Activated CD4-positive, alpha-beta T cell treated with anti-CD3 and anti-CD28 coated beads, Interleukin-2, amount 50 U/mL, for 1 hour (primary cell): ENCODE results near the gene EPHA4.

Experiments used
- DNase-seq: peaks from one replicate; pipeline ENCODE4 v3.0.0-alpha.2; 2020

The EPHA4 gene

DNA sequence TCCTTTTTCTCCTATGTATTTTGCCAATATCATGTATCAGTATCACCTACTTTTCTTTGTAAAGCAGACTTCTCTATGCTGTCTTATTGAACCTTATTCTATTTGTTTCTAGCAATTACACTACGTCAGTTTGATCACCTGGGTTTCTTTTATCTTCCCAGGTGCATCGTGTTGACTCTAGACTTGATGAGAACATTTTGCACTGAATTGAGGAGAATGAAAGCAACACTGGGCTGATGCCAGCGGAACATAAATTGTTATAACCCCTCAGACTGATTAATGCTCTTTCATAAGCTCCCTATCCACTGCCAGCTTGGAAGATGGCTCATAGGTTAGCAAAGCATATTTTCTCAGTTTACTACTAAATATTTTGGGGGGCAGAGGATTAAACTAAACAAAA, 140.6 kb downstream of the EPHA4 start:
- DNase-seq, result no peak

DNA sequence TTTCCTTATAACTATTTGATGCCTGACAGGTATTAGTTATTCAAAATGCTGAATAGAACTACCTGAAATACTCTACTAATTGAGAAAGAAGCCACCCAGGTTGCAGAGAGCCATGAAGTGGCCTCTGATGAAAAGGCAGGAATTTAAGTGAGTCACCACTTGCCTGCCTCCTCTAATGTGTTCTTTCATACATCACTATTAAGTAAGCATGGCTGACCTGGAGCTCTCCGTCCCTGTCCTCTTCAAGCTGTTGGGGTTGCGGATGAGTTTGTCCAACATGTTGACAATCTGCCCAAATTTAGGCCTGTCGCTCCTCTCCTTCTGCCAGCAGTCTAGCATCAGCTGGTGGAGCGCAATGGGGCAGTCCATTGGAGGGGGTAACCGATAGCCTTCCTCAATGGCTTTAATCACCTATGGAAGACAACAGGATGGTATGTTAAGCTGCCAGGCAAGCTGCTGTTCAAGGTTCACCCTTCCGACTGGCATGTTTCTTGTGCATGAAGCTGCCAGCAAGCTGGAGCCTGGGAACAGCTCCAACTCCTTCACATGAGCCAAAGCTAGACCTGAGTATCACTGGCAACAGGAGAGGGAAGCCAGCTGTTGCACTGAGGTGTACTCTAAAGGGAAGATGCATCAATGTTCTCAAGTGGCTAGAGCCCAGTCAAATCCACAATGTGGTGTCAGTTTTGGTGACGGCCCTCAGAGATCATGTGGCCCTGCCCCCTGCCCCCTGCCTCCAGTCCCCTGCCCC, 142.2 kb downstream of the EPHA4 start:
- DNase-seq, result no peak

DNA sequence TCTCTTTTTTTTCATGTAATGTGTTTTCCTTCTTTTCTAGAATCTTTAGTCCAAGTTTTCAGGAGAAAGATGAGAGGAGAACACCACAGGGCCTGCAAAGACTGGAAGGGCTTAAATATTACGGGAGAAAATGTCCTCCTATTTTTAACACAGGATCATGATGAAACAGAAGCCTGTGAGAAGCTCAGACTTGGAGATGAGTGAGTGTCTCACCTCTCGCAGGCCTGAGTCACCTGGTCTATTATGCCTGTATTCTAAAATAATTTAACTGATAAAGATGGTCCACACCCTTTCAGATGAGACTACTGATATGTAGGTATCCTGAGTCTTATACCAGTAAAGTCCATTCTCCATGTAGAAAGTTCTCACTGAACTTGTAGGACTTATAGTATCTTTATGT, 143.2 kb downstream of the EPHA4 start:
- no peak for DNase-seq

GRCh38 chr2:221426929-221427328, 145.2 kb downstream of the EPHA4 start:
- no peak for DNase-seq

GRCh38 chr2:221425891-221426290, 146.2 kb downstream of the EPHA4 start:
- DNase-seq, result no peak

DNA sequence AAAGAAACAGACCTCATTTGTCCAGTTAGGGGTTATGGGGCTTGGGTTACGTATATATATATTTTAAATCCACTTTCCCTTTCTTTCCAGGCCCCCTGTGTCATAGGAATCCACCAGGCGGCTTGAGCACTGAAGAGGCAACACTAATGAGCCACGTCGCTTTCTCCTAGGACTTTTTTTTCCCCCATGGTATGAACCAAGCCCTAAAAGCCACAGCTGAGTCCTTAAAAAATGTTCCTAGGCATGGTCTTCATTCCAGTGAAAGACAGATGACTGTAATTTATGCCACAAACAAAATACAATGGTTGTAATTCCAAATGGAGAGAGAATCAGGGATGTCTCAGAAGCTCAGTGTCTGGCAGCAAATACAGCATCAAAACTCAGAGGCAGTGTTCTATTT, 146.8 kb downstream of the EPHA4 start:
- DNase-seq, result no peak

DNA sequence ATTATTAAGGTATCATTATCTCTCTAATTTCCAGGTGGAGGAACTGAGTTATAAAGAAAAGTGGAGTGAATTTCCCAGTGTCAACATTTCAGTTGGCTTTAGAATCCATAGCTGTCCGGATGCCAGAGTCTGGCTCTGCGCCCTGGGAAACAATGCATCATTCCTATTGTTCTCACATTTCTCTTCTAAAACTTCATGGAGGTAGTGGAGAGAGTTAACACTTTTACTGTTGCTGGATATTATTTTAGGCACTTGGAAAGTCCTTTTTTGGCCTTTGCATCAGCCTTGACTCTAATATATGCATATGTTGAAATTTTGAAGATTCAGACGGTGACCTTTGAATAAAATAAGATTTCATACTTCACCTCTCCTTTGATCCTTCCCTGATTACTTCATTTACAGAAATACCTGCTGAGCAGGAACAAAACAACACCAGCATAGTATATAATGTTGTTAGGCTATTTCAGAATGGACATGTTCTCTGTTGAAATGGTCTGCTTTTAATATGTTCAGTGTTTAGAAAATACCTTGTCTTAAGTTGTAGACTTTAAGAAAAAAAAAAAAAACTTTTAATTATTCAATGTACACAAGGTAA, 148.8 kb downstream of the EPHA4 start:
- DNase-seq, result no peak

GRCh38 chr2:221422516-221423209, 149.4 kb downstream of the EPHA4 start:
- DNase-seq, result no peak

- DNase-seq, result no peak
Observed at GRCh38 chr2:221420245-221420644, 151.9 kb downstream of the EPHA4 start.

GRCh38 chr2:221415789-221416188, 156.3 kb downstream of the EPHA4 start:
- no peak for DNase-seq

- DNase-seq, result no peak
Observed at GRCh38 chr2:221412978-221413377, 159.1 kb downstream of the EPHA4 start.

DNA sequence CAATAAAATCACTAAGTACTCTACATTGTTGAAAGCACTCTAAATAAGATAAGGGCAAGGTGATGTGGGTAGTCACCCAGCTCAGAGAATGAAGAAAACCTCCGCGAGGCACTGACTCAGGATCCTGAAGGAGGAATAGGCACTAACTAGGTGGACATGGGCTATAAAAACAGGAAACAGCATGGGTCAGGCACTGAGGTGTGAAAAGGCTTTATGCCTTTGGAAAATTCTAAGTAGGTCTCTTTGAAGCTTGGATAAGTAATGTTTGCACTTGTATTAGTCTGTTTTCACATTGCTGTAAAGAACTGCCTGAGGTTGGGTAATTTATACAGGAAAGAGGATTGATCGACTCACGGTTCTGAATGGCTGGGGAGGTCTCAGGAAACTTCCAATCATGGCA, 161.6 kb downstream of the EPHA4 start:
- no peak for DNase-seq

DNA sequence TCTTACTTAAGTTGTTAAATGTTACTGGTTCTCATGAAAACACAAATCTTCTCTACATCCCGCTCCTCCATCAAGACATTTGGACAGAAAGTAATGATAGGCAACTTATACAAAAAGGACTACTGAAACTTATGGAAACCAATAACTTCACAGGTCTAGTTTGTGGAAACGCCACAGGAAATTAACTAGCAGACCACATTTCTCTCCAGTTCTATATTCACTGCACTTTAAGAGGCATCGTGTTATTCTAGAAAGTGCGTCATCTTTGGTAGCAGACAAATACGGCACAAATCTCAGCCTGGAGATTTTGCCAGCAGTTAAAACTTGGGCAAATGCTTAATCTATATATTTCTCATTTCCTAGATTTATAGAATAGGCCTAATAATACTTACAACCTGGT, 164.3 kb downstream of the EPHA4 start:
- DNase-seq, result no peak

DNA sequence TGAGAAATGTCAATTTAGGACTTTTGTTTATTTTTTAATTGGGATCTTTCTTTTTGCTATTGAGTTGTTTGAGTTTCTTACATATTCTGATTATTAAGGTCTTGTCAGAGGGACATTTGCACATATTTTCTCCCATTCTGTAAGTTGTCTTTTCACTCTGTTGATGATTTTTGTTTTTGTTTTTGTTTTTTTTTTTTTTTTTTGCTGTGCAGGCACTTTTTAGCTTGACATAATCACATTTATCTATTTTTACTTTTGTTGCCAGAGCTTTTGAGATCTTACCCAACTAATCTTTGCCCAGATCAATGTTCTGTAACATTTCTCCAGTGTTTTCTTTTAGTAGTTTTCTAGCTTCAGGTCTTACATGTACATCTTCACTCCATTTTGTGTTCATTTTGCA, 166.6 kb downstream of the EPHA4 start:
- no peak for DNase-seq

DNA sequence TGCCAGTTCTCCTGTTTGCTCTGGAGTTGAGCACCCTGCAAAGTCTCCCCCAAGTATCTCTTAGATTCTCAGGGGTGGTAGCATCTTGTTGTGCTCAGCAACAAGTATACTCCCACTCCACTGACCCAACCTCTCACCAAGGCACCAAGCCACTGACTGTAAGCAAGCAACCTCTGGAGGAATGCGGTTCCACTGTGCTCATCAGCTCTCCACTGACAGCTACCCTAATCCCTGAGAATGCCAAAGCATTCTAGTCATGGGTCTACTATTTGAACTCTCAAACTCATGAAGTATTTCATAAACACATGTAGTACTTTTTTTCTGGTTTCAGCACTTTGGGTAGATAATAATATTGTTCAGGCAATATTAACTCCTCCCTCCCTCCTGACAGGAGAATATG, 170.0 kb downstream of the EPHA4 start:
- no peak for DNase-seq

DNA sequence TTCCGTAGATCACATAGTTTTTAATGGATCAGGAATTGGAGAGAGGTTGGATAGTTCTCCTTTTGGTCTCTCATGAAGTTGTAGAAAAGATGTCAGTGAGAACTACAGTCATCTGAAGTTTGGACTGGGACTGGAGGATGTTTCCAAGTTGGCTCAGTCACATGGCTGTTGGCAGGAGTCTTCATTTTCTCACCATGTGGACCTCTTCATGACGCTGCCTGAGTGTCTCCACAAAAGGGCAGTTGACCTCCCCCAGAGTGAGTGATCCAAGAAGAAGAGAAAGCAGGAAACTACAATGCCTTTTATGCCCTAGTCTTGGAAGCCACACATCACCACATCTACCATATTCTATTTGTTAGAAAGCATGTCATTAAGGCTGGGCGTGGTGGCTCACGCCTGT, 171.7 kb downstream of the EPHA4 start:
- no peak for DNase-seq

DNA sequence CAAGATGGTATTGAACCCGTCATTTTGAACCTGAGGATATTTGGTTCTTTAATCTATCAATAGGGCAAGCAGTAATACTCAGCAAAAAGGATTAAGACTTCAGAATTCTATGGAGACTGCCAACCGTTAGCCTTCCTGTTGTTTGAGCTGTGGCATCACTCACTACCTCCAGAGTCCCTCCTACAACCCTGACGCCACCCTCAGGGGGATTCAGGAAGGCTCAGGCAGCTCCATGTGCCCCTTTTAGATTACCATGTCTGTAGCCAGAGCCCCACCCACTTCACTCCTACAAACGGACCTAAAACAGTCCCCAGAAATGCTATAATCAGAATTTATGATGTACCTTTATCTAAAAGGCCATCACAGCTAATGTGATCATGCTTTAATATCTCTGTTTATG, 172.9 kb downstream of the EPHA4 start:
- DNase-seq, result no peak

GRCh38 chr2:221397187-221397586, 174.9 kb downstream of the EPHA4 start:
- DNase-seq, result no peak

DNA sequence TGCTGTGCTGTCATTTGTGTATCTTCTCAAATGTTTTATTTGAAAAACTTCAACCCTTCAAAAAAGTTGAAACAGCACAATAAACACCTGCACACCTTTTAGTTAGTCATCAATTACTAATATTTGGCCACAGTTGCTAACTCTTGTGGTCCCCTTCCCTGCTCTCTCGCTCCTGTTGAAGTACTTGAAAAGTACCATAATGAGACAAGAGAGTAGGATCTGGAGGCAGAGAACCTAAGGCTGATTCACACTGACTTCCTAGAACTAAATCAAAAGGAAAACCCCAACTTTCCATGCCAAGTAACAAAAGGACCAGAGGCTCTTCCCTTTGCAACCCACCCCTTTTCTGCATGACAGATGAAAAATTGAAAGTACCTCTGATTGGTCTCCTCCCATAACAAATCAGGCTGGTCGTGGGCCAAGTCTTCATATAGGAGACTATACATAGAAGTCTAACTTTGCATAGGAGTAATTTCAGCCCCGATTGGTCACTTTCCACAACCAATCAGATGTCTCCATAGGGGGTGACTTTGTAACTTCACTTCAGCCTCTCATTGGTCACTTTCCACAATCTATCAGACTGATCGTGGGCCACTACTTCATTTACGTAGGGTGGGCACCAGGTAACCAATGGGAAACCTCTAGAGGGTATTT, 179.7 kb downstream of the EPHA4 start:
- no peak for DNase-seq

GRCh38 chr2:221390878-221391277, 181.2 kb downstream of the EPHA4 start:
- DNase-seq, result no peak

DNA sequence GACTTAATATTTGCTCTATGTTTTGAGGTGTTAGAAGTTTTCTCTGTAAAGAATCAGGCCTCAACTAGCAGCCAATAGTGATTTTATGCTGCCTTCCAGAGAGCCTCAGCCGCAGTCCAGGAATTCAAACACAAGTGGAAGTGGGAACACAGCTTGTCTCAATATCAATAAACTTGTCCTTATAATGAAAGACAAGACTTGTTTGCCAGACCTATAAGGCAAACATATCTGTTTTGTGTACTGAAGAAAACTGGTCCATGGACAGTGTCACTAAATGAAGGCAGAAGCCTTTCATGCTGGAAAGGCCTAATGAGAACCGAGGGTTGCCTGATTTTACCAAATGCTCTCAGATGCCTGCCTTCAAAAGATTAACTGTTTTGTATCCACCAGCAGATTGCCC, 182.2 kb downstream of the EPHA4 start:
- no peak for DNase-seq

- DNase-seq, result no peak
Observed at GRCh38 chr2:221389421-221389820, 182.7 kb downstream of the EPHA4 start.

DNA sequence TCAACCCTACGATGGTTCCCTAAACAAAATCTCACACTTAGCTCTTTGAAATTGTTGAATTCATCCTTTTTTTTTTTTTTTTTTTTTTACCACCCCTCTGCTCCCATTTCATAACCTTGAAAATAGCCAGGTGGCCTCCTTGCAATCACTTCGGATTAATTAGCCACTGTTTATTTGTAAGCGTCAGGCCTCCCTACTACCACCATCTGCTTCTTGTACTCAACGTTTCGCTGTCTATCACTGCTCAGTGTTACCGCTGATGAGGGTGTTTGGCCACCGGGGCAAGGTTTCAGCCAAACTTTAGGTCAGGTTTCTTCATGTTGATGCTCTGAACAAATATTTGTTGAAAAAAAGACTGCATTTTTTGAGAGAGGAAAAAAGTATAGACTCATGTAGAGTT, 183.2 kb downstream of the EPHA4 start:
- DNase-seq, result no peak

DNA sequence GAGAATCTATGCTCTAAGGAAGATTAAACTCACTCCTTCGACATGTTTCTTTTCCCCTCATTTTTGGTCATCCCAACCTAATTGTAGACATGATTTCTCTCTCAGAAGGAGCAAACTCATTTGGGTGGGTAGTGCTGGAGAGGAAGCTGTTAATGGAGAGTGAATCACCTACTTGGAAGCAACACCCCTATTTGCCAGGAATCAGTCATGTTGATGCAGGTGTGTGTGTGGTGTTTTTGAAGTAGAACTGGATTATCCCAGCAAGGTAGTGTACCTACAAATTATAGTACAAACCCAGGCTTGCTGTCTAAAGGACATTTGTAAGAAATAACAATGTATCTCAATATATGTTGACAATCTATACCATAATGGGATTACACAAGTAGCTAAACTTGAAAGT, 186.4 kb downstream of the EPHA4 start:
- DNase-seq, result no peak
